Effector CD4-positive, alpha-beta T cell (primary cell): Measurements from ENCODE around the gene STRADB.
"Not testable (repeated sequence)": the region's sequence is repeated elsewhere in the genome, so short reads cannot be mapped to it uniquely, and the experiment has no call there.

Experiments used
- DNase-seq: peaks from one replicate; pipeline ENCODE4 v3.0.0-alpha.2; 2020

Gene STRADB

DNA sequence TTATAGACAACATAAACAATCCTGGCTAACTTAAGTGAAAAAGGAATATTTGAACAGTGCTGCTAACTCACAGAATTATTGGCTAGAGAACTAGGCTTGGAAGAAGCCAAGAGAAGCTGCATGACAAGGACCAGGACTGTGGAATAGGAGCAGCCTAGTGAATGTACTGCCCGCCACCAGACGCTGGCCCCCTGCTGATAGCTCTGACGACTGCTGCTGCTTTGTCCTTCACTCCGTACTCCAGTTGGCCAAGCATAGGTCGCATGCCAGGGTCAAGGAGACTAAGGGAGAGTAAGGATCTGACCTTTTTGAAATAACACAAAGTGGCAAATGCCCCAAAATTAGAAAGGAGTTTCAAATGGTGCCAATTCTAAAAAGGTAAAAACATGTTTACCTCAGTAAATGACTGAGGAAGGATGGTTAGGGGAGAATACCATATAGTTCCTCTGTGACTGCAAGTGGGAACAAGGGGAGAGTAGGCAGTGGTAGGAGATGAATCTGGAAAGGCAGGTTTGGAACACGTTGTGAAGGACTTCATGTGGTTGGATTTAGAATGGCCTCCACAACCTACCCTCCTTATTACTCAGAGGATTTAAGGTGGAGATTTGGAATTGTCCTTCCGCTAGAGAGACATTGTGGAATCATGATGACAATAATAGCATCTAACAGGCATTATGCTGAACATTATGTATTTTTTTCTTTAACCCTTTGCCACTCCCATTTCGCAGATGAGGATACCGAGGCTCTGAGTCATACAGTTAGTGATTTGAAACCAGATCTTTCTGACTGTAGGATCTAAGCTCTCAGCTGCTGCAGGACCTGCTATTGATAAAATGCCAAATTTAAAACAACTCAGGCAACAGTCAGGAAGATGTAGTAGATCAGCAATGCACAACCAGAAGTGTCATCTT, 19.5 kb downstream of the STRADB start:
- DNase-seq = no peak

DNA sequence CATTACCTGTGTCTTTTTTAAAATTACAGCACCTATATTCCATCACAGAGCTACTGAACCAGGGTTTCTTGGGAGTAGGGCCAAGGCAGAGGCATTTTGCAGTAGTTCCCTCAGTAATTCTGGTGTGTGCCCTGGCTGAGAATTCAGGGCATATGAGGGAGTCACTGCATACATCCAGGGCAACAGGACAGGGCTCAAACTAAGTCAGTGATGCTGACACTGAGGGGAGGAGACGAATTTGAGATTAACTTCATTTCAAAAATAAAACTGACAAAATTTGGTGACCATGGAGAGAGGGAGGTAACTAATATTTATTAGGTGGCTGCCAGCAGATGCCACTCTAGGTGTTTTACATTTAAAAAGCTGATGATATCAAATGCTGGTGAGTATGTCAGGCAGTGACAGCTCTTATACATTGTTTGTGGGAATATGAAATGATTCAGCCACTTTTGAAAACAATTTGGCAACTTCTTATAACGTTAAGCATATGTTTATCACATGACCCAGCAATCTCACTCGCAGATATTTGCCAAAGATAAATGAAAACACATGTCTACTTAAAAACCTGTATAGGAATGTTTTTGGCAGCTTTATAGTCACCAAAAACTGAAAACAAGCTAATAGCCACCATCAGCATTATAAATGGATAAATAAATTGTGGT, 20.3 kb downstream of the STRADB start:
- DNase-seq = no peak

DNA sequence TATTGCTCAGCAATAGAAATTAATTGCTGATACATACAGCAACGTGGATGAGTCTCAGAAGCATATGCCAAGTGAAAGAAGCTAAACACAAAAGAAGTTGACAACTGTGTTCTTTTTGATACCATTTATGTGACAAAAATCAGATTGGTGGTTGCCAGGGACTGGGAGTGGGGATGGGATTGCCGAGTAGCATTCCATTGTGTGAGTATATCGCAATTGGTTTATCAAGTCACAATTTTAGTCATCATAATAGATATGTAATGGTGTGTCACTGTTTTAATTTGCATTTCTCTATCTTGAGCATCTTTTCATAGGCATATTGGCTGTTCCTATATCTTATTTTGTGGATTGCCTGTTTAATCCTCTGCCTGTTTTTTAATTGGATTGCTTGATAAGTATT, 20.9 kb downstream of the STRADB start:
- DNase-seq = no peak

DNA sequence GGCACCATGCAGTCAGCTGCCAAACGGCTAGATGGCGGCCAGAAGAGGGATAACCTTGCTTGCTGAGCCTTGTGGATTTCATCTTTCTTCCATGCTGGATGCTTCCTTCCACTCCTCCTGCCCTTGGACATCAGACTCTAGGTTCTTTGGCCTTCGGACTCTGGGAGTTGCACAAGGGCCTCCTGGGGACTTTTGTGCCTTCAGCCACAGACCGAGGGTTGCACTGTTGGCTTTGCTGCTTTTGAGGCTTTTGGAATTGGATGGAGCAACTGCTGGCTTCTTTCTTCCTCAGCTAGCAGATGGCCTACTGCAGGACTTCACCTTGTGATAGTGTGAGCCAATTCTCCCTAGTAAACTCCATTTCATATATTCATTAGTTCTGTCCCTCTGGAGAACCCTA, 31.0 kb downstream of the STRADB start:
- DNase-seq = no peak

DNA sequence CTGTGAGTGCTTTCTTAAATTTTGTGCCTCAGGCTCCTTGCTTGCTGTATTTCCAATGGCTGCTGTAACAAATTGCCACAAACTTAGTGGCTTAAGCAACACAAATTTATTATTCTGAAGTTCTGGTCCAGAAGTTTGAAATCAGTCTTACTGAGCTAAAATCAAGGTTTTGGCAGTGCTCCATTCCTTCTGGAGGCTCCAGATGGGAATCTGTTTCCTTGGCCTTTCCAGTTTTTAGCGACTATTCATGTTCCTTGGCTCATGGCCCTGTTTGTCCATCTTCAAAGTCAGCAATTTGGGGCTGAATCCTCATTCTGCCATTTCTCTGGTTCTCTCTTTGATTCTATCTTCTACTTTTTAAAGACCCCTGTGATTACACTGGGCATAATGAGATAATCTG, 31.8 kb downstream of the STRADB start:
- DNase-seq = no peak

DNA sequence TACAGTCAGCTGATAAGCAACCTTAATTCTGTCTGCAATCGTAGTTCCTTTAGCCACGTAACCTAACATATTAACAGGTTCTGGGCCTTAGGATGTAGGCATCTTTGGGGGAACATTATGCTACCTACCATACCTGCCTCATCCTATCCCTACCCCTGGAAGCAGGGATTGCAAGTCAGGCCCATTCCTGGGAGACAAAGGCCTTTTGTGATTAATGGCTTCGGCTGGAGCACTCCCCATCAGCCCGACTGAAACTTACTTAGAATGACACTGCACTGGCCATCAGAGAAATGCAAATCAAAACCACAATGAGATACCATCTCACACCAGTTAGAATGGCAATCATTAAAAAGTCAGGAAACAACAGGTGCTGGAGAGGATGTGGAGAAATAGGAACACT, 32.2 kb downstream of the STRADB start:
- DNase-seq = not testable (repeated sequence)

DNA sequence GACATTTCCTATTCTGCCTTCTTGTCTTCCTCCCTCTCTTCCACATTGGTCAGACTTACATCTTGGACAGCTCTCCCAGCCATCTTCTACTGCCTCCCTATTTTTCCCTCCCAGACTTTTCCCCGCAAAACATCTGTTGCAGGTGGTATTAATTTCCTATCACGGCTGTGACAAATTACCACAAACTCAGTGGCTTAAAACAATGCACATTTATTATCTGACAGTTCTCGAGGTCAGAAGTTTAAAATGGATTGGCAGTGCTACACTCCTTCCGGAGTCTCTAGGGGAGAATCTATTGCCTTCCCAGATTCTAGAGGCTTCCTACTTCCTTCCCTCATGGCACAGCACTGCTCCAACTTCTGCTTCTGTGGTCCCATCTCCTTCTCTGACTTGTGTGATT, 33.3 kb downstream of the STRADB start:
- no peak for DNase-seq

DNA sequence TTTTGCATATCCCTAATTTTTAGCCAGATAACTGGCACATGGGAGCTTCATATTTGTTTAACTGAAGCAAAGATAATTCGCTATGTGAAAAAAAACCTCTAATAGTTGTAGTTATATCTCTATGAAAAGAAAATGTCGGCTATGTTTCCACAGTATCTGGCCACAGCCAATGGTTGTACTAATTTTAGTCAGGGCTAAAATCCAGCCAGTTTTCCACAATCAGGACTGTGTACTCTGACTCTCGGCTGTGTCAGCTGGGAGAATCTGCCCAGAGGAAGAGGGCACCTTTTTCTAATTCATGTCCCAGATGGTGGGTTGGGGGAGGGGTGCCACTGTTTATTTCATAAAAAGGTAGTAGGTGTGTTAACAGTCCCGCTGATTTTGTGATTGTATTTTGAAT, 38.8 kb downstream of the STRADB start:
- DNase-seq = no peak

DNA sequence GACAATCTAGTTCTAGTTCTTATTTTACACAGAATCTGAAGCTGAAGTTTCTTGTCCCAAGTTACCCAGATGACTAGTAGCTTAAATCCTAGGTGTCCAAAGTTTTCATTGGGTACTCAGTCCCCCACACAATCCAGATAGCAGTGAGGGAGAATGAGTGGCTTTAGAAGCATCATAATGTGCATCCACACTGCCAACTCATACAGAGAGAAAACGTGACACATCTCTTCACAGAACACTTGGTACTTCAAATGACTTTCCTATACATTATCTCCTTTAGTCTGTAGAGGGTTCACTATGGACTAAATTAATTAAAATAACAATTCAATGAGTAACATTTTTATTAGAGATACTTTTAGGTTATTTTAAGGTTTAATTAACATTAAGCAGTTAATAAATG, 45.2 kb downstream of the STRADB start:
- no peak for DNase-seq

DNA sequence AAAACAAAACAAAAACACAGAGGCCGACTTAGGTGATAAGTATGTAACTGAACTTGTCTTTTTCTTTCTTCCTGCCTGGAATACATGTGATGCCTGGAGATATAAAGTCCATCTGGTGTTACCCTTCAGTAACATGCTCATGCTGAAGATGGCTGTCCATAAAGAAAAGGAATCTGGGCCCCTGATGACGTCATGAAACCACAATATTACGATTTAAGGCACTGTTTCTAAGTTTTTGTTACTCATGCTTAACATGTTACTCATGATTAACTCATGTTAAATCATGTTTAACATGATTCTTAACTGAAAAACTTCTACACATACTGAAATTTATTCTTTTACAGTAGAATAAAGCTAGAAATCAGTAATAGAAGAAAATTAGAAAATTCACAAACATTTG, 49.0 kb downstream of the STRADB start:
- no peak for DNase-seq

DNA sequence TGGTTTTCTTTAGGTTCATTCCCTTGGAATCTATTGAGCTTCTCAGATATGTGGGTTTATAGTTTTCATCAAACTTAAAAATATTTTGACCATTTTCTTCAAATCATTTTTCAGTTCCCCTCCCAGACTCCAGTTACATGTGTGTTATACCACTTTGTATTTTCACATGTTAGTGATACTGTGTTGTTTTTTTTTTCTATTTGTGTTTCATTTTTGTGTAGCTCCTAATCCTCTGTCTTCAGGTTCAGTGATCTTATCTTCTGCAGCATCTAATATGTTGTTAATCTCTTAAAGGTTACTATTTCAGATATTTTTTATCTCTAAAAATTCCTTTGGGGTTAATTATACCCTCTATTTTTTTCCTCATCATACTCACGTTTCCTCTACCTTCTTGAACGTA, 51.2 kb downstream of the STRADB start:
- no peak for DNase-seq

DNA sequence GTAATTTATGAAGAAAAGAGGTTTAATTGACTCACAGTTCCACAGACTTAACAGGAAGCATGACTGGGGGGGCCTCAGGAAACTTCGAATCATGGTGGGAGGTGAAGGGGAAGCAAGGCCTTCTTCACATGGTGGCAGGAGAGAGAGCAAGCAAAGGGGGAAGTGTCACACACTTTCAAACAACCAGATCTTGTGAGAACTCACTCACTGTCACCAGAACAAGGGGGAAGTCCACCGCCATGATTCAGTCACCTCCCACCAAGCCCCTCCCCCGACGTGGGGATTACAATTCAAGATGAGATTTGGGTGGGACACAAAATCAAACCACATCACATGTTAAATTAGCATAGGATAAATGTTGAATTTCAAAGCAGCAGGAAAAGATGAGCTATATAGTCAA, 56.2 kb downstream of the STRADB start:
- DNase-seq = no peak

DNA sequence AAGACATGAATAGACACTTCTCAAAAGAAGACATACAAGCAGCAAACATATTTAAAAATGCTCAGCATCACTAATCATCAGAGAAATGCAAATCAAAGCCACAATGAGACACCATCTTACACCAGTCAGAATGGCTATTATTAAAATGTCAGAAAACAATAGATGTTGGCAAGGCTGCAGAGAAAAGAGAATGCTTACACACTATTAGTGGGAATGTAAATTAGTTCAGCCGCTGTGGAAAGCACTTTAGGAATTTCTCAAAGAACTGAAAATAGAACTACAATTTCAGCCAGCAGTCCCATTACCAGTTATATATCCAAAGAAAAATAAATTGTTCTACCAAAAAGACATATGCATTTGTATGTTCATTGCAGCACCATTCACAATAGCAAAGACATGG, 61.7 kb downstream of the STRADB start:
- no peak for DNase-seq

DNA sequence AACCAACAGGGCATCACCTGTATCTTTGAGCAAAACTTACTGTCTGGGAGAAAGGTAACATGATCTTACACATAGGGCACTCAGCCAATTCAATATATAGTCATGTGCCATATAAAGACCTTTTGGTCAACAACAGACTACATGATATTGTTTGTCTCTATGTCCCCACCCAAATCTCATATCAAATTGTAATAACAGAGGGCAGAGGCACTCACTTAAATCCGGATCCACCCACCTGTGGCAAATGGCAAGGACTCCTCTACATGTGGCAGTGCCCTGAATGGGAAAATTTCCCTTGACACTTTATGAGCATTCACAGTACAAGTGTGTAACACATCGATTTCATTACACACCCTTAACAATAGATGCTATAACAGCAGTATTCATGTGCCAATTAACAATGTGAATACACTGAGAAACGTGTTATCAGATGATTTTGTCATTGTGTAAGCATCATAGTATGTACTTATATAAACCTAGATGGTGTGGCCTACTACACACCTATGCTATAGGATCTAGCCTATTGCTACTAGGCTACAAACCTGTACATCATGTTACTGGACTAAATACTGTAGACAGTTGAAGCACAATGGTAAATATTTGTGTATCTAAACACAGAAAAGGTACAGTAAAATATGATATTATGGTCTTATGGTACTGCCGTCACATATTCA, 64.2 kb downstream of the STRADB start:
- no peak for DNase-seq

DNA sequence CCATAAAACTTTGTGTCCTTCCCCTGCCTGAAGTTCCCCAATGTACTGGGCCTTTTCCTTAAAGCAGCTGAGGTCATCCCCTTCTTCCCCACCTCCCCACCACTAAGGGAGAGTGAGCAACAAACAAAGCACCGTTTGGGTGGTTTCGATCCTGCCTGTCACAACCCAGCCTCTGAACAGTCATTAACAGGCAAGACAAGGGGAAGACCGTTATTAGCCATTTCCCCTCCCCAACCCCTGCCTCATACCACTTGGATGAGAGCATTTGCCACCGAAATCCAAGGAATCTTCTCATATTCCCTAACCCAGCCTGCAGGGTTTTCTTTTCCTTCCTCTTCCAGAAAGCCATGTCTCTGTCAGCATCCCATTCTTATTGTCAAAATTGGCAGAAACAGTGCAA, 65.6 kb downstream of the STRADB start:
- no peak for DNase-seq

DNA sequence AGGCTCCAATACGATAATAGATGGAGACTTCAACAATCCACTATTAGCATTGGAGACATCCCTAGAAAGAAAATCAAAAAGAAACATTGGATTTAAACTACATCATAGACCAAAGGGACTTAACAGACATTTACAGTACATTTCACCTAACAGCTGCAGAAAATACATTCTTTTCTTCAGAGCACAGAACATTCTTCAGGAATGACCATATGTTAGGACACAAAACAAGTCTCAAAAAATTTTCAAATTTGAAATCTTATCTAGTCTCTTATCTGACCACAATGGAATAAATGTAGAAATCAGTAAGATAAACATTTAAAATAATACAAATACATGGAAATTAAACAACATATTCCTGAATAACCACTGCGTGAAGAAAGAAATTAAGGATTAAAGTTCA, 68.7 kb downstream of the STRADB start:
- no peak for DNase-seq

DNA sequence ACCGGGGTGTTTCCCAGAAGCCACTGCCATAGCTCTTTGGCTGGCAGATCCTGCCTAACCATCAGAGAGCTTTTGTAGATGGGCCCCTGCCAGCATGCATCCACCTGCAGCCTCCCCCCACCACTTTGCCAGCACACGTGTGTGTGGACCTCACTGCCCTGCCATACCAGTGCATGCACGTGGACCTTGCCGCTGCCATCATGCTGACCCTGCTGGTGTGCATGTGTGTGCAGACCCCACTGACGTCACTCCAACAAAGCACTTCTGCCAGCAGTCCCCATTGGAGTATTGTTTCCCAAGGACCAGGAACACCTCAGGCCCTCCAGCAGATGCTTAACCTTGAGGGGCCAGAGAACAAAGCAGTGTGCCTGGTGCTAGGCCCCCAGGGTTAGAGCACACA, 71.4 kb downstream of the STRADB start:
- DNase-seq = no peak

DNA sequence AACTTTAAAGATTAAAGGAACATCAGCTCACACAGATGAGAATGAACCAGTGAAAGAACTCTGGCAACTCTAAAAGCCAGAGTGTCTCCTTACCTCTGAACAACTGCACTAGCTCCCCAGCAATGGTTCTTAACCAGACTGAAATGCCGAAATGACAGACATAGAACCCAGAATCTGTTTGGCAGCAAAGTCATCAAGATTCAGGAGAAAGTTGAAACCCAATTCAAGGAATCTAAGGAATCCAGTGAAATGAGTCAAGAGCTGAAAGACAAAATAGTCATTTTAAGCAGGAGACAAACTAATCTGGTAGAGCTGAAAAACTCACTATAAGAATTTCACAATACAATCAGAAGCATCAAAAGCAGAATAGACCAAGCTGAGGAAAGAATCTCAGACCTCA, 72.0 kb downstream of the STRADB start:
- no peak for DNase-seq
